NCI-H2029 (cell line): Measurements from ENCODE around the gene SCO2.
"Not testable (repeated sequence)": the region's sequence is repeated elsewhere in the genome, so short reads cannot be mapped to it uniquely, and the experiment has no call there.

Source experiments
- DNase-seq: peaks from one replicate; lab custom pipeline; 2025; lab: John Stamatoyannopoulos, UW

The SCO2 gene

GRCh38 chr22:50520184-50520583 is 5.2 kb downstream of the SCO2 start:
- not testable (repeated sequence) for DNase-seq

DNA sequence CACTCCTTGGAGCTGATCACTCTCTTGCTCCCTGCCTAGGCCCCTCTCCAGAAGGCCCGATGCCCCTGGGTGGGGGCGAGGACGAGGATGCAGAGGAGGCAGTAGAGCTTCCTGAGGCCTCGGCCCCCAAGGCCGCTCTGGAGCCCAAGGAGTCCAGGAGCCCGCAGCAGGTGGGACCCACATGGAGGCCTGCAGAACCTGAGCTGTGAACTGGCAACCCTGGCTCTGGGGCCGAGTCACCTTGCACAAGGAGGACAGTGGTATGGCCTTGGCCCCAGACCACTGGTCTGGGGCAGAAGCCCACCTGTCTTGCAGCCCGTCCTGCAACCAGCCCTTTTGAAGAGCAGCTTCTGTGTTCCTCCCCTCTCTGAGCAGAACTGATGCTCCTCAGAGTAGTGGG is 6.2 kb downstream of the SCO2 start:
- no peak for DNase-seq

DNA sequence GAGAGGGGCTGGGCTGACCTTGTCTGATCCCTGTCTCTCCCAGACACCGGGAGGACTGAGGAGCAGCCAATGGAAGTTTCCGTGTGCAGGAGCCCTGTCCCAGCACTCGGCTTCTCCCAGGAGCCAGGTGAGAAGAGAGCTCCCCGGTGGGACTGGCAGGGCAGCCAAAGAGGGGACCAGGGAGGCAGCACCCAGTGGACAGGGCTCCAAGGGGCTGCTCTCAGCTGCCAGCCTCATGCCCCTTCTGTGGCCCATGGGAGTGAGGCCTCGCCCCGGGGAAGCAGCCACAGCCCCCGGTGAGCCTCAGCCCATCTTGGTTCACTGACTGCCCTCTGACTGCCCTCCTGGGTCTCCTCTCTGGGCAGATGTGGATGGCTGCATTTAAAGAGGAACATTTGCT is 6.8 kb downstream of the SCO2 start:
- no peak for DNase-seq

GRCh38 chr22:50517495-50518260 is 7.7 kb downstream of the SCO2 start:
- no peak for DNase-seq

DNA sequence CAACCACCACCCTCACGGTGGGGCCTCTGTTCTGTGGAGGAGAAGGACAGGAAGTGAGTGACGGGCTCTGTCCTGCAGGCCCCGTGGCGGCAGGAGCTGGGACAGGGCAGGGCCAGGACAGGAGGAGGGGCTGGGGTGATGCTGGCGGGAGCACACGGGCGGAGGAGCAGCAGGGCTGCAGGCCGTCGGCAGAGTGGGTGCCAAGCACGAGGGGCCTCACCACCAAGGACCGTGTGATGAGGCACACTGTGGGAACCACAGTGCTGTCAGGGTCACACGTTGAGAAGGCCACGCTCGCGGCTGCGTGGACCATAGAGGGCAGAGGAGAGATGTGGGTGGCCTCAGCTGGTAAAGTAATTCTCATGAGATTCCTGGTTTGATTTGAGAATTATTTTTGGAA is 8.5 kb downstream of the SCO2 start:
- no peak for DNase-seq

GRCh38 chr22:50516068-50516467 is 9.3 kb downstream of the SCO2 start:
- no peak for DNase-seq

DNA sequence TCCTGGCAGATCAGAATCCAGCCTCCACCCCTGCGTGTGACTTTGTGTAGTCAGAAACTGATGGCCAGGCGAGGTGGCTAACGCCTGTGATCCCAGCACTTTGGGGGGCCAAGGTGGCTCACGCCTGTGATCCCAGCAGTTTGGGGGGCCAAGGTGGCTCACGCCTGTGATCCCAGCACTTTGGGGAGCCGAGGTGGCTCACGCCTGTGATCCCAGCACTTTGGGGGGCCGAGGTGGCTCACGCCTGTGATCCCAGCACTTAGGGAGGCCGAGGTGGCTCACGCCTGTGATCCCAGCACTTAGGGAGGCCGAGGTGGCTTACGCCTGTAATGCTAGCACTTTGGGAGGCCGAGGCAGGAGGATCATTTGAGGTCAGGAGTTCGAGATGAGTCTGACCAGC is 12.2 kb downstream of the SCO2 start:
- no peak for DNase-seq

GRCh38 chr22:50508897-50509296 is 16.5 kb downstream of the SCO2 start:
- DNase-seq, result no peak

DNA sequence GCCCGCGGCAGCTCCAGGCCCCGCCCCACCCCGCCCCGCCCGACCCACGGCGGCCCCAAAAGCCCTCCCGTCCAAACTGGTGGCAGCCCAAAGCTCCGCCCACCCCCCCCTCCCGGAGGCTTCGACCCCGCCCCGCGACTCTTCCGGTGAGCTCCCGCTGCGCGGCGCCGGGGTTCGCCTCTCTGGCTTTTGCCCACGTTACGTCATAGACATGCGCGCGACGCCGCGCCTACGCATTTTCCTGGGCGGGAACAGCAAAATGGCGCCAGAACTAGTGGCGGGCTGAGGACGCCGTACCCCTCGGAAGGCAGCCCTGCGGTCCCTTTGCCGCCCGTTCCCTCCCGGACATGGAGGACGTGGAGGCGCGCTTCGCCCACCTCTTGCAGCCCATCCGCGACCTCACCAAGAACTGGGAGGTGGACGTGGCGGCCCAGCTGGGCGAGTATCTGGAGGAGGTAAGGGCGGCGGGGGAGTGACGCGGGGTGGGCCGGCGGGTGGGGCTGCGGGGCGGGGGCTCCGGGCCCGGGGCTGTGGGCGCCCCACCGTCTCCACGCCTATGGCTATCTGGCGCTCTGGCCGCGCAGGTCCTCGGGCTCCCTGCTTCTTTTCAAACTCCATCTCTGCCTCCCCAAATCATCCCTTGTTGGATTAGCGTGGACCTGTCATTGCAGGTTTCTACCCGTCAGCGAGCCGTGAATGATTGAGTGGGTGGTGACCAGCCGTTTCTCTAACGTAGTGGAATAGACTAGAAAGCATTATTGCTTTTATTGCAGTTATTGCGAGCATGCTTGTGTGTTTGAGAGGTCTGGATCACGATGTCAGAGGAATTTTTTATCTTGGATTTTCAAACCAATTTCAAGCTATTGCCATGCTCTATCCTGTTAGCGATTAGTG is 17.2 kb downstream of the SCO2 start, which contains the start of gene NCAPH2:
Gene NCAPH2 (plus strand): TSS at position 234 of the 894 bp plus-strand sequence. CDS start 114 bp downstream, at position 348.
- peak; percentile 85 for DNase-seq

DNA sequence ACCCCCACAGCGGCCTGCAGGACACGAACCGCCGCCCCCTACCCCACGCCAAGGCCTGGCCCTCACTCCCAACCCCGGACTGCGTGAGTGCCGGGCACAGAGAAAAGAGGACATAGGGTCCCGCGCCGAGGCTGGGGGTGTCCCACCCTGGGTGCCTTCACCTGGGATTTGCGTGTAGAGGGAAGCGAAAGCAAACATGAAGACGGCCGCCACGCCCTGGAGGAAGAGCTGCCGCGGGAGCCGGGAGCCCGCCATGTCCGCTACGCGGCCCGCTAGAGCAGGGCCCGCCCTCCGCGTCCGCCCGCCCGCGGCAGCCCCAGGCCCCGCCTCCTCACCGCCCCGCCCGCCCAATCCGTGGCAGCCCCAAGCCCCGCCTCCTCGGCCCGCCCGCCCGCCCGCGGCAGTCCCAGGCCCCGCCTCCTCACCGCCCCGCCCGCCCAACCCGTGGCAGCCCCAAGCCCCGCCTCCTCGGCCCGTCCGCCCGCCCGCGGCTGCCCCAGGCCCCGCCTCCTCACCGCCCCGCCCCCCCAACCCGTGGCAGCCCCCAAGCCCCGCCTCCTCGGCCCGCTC is 17.9 kb downstream of the SCO2 start, which contains the start of gene LMF2:
Gene LMF2 (minus strand): TSS at position 282 of the 570 bp plus-strand sequence. CDS start 27 bp downstream, at position 255.
- no peak for DNase-seq

GRCh38 chr22:50506611-50507420 is 18.6 kb downstream of the SCO2 start:
- no peak for DNase-seq

DNA sequence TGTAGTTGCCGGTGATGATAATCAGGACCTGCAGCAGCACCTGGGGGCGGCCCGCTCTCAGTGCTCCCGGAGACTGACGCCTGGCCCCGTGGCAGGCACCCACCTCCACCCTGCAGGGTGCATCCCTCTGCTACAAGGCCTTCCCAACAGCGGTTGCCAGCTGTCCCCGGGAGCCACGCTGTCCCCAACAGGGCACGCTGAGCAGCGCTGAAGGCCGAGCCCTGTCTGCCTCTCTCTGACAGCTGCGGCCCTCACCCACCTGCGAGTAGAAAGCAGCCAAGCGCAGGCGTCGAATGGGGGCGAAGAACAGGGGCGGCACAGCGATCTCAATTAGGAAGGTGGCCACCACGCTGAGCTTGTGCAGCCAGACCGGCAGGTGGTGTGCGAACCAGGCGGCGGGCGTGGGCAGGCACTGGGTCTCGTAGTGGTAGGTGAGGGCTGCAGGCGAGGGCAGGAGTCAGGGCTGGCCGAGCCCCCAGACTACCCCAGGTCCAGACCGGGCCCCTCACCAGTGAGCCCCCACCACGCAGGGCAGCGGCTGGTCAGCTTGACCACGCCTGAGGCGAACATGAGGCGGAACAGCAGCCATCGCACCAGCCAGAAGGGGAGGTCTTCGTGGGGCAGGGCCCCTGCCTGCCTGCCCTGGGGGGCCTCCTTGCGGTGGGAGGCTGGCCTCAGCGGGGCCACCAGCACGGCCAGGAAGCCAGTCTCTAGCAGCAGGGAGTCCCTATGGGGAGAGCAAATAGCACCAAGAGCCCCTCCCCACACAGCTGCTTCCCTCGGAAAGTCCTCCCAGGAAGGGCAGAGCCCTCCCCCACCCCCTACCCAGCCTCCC is 19.4 kb downstream of the SCO2 start:
- DNase-seq, result no peak

DNA sequence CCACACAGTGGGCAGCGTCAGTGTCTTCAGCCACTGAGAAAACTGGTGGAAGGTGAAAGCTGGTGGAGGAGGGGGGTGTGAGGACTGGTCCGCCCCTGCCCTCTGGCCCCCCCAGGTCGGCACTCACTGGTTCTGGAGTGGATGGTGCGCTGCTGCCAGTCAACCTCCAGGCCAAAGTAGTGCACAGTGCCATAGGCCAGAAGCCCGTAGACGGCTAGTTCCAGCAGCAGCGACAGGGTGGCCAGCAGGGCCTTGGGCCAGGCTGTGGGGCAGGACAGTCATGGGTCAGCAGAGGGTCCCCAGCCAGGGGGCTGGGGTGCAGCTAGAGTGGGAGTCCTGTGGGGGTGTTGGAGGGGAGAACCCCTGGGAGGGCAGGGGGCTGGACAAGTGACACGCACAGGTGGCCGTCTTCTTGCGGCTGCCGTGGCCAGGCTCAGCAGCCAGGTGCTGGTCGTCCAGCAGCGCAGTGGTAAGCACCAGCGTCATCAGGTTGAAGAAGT is 20.1 kb downstream of the SCO2 start:
- no peak for DNase-seq

GRCh38 chr22:50504369-50505211 is 20.8 kb downstream of the SCO2 start:
- DNase-seq, result no peak

DNA sequence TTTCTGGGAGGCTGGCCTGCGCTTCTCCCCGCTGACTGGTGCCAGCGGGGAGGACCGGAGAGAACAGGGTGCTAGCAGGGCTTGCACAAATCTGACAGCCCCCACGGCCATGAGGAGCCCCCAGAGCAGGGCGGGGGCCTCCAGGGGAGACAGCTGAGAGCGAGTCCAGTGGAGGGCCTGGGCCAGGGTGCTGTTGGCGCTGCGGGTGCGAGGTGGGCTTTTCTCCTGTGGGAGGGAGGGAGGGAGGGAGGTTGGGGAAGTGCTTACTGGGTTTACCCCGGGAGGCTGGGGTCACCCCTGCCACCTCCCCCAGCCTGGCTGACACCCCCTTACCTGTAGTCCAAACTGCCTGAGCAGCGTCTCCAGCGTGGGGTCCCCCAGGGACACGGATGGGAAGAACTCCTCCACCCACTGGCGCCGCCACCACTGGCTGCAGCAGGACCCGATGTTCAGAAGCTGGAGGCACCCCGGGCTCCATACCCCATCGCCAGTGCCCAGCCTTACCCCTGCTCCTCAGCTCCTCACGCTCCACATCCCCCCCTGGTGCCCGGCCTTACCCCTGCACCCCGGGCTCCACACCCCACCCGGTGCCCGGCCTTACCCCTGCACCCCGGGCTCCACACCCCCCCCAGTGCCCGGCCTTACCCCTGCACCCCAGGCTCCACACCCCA is 21.8 kb downstream of the SCO2 start:
- DNase-seq, result no peak

DNA sequence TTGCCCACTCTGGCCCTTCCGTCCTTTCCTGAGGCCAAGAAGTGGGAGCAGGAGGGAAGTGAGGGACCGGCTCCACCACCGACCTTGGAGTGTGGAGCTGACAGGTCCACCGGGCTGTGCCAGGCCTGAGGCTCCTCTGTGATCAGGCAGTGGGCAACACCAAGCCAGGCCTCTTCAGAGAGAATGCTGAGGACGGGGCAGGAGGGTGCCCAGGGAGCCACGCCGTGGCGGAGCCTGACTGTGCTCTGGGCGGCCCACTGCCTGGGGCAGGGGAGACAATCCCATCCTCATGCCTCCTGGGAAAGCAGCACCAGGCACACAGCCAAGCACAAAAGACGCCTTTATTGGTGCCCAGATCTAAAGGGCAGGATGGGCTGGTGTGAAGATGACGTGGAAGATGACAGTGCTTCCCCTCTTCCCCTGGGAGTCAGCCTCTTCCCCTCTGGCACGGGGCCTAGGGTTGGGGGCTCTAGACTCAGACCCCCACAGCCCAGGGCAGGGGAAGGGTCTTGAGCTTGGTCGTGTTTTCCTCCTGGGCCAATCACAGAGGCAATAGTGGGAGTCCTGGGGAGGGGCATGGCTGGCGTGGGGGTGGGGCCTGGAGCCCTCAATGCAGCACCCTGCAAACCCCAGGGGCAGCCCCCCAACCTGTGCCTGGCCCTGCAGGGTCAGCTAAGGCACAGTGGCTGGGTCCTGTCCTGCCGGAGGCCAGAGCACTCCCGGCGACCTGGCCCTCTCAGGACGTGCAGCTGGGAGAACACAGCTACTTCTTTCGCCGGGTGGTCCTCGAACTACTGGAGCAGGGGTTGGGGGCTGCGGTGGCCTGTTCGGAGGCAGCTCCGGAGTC is 22.5 kb downstream of the SCO2 start:
- DNase-seq, result no peak

DNA sequence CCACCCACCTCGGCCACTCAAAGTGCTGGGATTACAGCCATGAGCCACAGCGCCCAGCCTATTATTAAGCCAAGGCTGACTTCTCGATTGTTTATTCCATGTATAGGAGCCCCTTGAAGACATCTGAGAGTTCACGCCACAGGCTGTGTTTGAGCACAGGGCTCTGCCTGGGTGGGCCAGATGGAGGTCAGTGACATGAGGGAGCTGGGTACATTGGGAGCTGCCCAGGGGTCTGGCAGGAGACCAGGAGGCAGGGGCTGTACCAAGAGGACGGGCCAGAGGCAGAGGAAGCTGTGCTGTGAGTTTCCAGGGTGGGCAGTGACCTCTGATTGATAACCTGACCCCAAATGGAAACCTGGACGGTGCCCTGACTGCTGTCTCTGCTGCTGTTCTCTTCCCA is 23.3 kb downstream of the SCO2 start:
- DNase-seq, result no peak

DNA sequence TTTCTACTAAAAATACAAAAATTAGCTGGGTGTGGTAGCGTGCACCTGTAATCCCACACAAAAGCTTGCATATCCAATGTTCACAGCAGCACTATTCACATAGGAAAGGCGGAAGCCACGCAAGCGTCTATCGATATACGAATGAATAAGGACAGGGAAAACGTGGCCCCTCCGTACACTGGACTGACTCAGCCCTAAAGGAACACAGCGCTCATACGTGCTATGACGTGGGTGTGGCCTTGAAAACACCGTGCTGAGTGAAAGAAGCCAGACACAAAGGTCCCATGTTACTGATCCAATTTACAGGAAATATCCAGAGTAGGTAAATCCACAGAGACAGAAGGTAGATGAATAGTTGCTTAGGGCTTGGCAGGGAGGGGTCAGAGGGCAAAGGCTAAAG is 24.9 kb downstream of the SCO2 start:
- no peak for DNase-seq
